HepG2 (cell line): ENCODE results near the gene GAL3ST2. TPM values are rescaled to one million over a fixed set of nuclear protein-coding genes. Genes with fewer than 3 reads are reported as not detected.

Experiments used
- ATAD3A ChIP-seq: sonication (generic); formaldehyde crosslinking; IDR thresholded peaks from 2 replicates; pipeline ENCODE4 v1.4.0; 2020; ENCODE audit warnings: missing genetic modification reagents
- KAT2B ChIP-seq: fragments of 150-350 bp; IDR thresholded peaks from 2 replicates; pipeline ENCODE4 v1.6.1; 2014; ENCODE audit warnings: low read depth, low read length, borderline replicate concordance
- KLF11 ChIP-seq: IDR thresholded peaks from 2 replicates; pipeline ENCODE4 v1.6.1; 2016; ENCODE audit warnings: missing compliant biosample characterization
- NAIF1 ChIP-seq: sonication (generic); formaldehyde crosslinking; IDR thresholded peaks from 2 replicates; pipeline ENCODE4 v1.5.0; 2020; ENCODE audit warnings: mild to moderate bottlenecking, missing genetic modification reagents, borderline replicate concordance
- RORA ChIP-seq: sonication (generic); formaldehyde crosslinking; IDR thresholded peaks from 2 replicates; pipeline ENCODE4 v1.5.0; 2020; ENCODE audit warnings: mild to moderate bottlenecking, missing genetic modification reagents, moderate library complexity
- YEATS4 ChIP-seq: sonication (generic); formaldehyde crosslinking; IDR thresholded peaks from 2 replicates; pipeline ENCODE4 v1.4.0; 2020; ENCODE audit warnings: missing genetic modification reagents, borderline replicate concordance
- ZNF234 ChIP-seq: sonication (generic); formaldehyde crosslinking; conservative IDR thresholded peaks from 2 replicates; pipeline ENCODE4 v1.5.1; 2020; ENCODE audit warnings: mild to moderate bottlenecking, missing genetic modification reagents
- ZNF350 ChIP-seq: sonication (generic); formaldehyde crosslinking; IDR thresholded peaks from 2 replicates; pipeline ENCODE4 v1.4.0; 2020; ENCODE audit warnings: mild to moderate bottlenecking, low read depth, missing genetic modification reagents, borderline replicate concordance
- ZNF441 ChIP-seq: sonication (generic); formaldehyde crosslinking; IDR thresholded peaks from 2 replicates; pipeline ENCODE4 v1.7.0; 2021; ENCODE audit warnings: missing genetic modification reagents, borderline replicate concordance
- ZNF75D ChIP-seq: sonication (generic); formaldehyde crosslinking; IDR thresholded peaks from 2 replicates; pipeline ENCODE4 v1.8.1; 2023; ENCODE audit warnings: missing genetic modification reagents, mild to moderate bottlenecking, borderline replicate concordance
- ZNF781 ChIP-seq: sonication (generic); formaldehyde crosslinking; IDR thresholded peaks from 2 replicates; pipeline ENCODE4 v1.5.1; 2020; ENCODE audit warnings: borderline replicate concordance, mild to moderate bottlenecking, missing genetic modification reagents; ENCODE audit errors: not compliant biosample characterization
- polyA plus RNA-seq, 8 experiments: library from polyadenylated mRNA; depleted of rRNA in 3 of 8; stranded (reverse) in 7 of 8; unstranded in 1 of 8; fragments of >200 nt; fragmentation: Illumina TruSeq in 4 of 8; extraction: Trizol in 4 of 8; gene quantifications; 2 replicates each; pipeline versions ENCODE4 v1.2.1 to v1.2.3, GENCODE V29; 2011 to 2016; ENCODE audit warnings: low read depth in 4 of 8, missing spikeins in 1 of 8, mixed read lengths in 1 of 8; ENCODE audit not compliant: insufficient read depth in 1 of 8
- total RNA-seq, 5 experiments: library from RNA; depleted of rRNA; stranded (reverse); fragments of >200 nt; fragmentation: Illumina TruSeq; extraction: Trizol; gene quantifications; 2 replicates each; pipeline ENCODE4 v1.2.3, GENCODE V29; 2016; ENCODE audit warnings: low read depth in 1 of 5
- TF ChIP-seq, protein P1 (sequence below): sonication (generic); formaldehyde crosslinking; IDR thresholded peaks from 2 replicates; pipeline ENCODE4 v1.8.1; 2023; ENCODE audit warnings: mild to moderate bottlenecking, missing genetic modification reagents
- TF ChIP-seq, protein P2 (sequence below): sonication (generic); formaldehyde crosslinking; IDR thresholded peaks from 2 replicates; pipeline ENCODE4; 2020; ENCODE audit warnings: missing genetic modification reagents, mild to moderate bottlenecking, borderline replicate concordance
- TF ChIP-seq, protein P3 (sequence below): sonication (generic); formaldehyde crosslinking; IDR thresholded peaks from 2 replicates; pipeline ENCODE4 v1.9.0; 2022; ENCODE audit warnings: low read depth, missing genetic modification reagents
- TF ChIP-seq, protein P4 (sequence below): sonication (generic); formaldehyde crosslinking; IDR thresholded peaks from 2 replicates; pipeline ENCODE4 v1.4.0; 2020; ENCODE audit warnings: missing genetic modification reagents
- TF ChIP-seq, protein P5 (sequence below): sonication (generic); formaldehyde crosslinking; IDR thresholded peaks from 2 replicates; pipeline ENCODE4 v1.4.0; 2020; ENCODE audit warnings: missing genetic modification reagents
- TF ChIP-seq, protein P6 (sequence below): sonication (generic); formaldehyde crosslinking; IDR thresholded peaks from 2 replicates; pipeline ENCODE4 v1.8.1; 2023; ENCODE audit warnings: mild to moderate bottlenecking, moderate library complexity, missing genetic modification reagents
- TF ChIP-seq, protein P7 (sequence below): IDR thresholded peaks from 2 replicates; pipeline ENCODE4 v1.6.1; 2016

GAL3ST2 gene
- total and polyA plus RNA-seq, 2 of the 13 experiments (the other 11 are each of a cell fraction or from before 2014, with no cell fraction given): 0.17 to 0.20 TPM

DNA sequence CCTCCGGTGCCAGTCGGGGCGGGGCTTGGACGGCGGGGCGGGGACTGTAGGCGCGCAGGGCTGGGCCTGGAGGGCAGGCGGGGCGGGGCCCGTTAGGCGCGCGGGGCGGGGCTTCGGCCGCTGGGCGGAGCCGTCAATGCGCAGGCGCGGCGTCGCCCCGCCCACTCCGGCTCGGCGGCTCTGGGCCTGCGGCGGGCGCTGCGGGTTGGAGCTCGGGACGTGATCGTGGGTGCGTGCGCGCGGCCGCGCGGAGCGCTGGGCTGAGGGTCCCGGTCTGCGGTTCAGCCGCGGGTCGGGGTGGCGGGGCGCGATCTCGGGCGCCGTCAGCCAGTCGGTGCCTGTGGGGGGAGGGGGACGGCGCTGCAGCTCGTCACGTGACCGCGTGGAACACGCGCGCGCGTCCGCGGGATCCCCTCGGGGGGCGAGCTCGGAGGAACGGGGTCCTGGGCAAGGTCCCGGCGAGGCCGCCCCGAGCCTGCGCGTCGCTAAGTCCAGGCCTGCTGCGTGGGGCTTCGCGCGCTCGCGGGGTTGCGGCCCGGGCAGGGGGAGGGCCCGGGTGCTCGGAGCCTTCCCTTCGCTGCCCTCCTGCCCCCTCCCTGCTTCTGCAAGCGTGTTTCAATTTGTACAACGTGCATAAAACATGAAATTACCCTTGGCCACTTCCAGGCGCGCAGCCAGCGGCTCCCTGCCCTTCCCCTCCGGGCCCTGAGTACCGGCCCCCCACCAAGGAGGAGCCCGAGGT lies 42.0 kb upstream of the GAL3ST2 start, which contains the start of gene D2HGDH (continued):
- TF ChIP-seq, protein P1, sequence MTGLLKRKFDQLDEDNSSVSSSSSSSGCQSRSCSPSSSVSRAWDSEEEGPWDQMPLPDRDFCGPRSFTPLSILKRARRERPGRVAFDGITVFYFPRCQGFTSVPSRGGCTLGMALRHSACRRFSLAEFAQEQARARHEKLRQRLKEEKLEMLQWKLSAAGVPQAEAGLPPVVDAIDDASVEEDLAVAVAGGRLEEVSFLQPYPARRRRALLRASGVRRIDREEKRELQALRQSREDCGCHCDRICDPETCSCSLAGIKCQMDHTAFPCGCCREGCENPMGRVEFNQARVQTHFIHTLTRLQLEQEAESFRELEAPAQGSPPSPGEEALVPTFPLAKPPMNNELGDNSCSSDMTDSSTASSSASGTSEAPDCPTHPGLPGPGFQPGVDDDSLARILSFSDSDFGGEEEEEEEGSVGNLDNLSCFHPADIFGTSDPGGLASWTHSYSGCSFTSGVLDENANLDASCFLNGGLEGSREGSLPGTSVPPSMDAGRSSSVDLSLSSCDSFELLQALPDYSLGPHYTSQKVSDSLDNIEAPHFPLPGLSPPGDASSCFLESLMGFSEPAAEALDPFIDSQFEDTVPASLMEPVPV: no peak; the same call in 1 of the 2 replicates
- TF ChIP-seq KLF11 (CRISPR knock-in tag) (no peak), ZNF781 (CRISPR knock-in tag) (no peak), NAIF1 (CRISPR knock-in tag) (no peak), RORA (no peak), ZNF441 (CRISPR knock-in tag) (no peak), YEATS4 (peak; percentile 95), ZNF75D (CRISPR knock-in tag) (no peak), KAT2B (no peak), ZNF234 (CRISPR knock-in tag) (0 out of 2 replicates have a peak, but pooled peaks have one; percentile 91), ATAD3A (CRISPR knock-in tag) (no peak), ZNF350 (CRISPR knock-in tag) (no peak)
- TF ChIP-seq, protein P2, sequence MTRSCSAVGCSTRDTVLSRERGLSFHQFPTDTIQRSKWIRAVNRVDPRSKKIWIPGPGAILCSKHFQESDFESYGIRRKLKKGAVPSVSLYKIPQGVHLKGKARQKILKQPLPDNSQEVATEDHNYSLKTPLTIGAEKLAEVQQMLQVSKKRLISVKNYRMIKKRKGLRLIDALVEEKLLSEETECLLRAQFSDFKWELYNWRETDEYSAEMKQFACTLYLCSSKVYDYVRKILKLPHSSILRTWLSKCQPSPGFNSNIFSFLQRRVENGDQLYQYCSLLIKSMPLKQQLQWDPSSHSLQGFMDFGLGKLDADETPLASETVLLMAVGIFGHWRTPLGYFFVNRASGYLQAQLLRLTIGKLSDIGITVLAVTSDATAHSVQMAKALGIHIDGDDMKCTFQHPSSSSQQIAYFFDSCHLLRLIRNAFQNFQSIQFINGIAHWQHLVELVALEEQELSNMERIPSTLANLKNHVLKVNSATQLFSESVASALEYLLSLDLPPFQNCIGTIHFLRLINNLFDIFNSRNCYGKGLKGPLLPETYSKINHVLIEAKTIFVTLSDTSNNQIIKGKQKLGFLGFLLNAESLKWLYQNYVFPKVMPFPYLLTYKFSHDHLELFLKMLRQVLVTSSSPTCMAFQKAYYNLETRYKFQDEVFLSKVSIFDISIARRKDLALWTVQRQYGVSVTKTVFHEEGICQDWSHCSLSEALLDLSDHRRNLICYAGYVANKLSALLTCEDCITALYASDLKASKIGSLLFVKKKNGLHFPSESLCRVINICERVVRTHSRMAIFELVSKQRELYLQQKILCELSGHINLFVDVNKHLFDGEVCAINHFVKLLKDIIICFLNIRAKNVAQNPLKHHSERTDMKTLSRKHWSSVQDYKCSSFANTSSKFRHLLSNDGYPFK (CRISPR knock-in tag): no peak
- TF ChIP-seq, protein P3, sequence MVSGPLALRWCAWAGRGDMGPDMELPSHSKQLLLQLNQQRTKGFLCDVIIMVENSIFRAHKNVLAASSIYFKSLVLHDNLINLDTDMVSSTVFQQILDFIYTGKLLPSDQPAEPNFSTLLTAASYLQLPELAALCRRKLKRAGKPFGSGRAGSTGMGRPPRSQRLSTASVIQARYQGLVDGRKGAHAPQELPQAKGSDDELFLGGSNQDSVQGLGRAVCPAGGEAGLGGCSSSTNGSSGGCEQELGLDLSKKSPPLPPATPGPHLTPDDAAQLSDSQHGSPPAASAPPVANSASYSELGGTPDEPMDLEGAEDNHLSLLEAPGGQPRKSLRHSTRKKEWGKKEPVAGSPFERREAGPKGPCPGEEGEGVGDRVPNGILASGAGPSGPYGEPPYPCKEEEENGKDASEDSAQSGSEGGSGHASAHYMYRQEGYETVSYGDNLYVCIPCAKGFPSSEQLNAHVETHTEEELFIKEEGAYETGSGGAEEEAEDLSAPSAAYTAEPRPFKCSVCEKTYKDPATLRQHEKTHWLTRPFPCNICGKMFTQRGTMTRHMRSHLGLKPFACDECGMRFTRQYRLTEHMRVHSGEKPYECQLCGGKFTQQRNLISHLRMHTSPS: 0 out of 2 replicates have a peak, but pooled peaks have one; percentile 30
- TF ChIP-seq, protein P4, sequence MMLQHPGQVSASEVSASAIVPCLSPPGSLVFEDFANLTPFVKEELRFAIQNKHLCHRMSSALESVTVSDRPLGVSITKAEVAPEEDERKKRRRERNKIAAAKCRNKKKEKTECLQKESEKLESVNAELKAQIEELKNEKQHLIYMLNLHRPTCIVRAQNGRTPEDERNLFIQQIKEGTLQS (CRISPR knock-in tag): no peak; the same call in 1 of the 2 replicates
- TF ChIP-seq, protein P5, sequence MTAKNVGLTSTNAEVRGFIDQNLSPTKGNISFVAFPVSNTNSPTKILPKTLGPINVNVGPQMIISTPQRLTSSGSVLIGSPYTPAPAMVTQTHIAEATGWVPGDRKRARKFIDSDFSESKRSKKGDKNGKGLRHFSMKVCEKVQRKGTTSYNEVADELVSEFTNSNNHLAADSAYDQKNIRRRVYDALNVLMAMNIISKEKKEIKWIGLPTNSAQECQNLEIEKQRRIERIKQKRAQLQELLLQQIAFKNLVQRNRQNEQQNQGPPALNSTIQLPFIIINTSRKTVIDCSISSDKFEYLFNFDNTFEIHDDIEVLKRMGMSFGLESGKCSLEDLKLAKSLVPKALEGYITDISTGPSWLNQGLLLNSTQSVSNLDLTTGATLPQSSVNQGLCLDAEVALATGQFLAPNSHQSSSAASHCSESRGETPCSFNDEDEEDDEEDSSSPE (CRISPR knock-in tag): no peak; the same call in 1 of the 2 replicates
- TF ChIP-seq, protein P6, sequence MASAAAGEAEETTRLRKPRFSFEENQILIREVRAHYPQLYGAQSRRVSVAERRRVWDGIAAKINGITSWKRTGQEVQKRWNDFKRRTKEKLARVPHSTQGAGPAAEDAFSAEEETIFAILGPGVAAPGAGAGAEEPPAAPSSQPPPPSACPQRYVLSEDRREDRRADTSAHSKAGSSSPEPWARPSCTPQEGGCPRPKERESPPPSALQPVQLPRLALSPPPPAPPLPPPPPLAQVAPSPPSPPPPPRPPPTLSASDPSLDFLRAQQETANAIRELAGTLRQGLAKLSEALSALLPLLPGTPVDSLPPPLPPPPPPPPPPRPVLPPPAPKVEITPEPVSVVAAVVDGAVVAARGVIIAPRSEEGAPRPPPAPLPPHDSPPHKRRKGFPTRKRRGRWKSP (CRISPR knock-in tag): no peak; the same call in 1 of the 2 replicates
- TF ChIP-seq, protein P7, sequence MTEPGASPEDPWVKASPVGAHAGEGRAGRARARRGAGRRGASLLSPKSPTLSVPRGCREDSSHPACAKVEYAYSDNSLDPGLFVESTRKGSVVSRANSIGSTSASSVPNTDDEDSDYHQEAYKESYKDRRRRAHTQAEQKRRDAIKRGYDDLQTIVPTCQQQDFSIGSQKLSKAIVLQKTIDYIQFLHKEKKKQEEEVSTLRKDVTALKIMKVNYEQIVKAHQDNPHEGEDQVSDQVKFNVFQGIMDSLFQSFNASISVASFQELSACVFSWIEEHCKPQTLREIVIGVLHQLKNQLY: no peak
